Skin of body (tissue), 2 donors: Measurements from ENCODE around the gene LAMB2. TPM values are rescaled to one million over a fixed set of nuclear protein-coding genes. Genes with fewer than 3 reads are reported as not detected.
A peak's percentile ranks its signal among the peaks of the same experiment; 100 is the strongest.

Source experiments
- DNase-seq: peaks from one replicate; lab custom pipeline; 2025; lab: John Stamatoyannopoulos, UW
- total RNA-seq: library from RNA; depleted of rRNA; stranded (reverse); fragments of >200 nt; gene quantifications from one replicate; pipeline ENCODE4 v1.2.3, GENCODE V29; 2014

Gene LAMB2
- total RNA-seq, 1 donor from 2014 or later = 379 TPM

- DNase-seq = no peak
Observed at GRCh38 chr3:49161808-49162530, 29.1 kb upstream of the LAMB2 start.

- DNase-seq = no peak
Observed at GRCh38 chr3:49161197-49161596, 28.3 kb upstream of the LAMB2 start.

DNA sequence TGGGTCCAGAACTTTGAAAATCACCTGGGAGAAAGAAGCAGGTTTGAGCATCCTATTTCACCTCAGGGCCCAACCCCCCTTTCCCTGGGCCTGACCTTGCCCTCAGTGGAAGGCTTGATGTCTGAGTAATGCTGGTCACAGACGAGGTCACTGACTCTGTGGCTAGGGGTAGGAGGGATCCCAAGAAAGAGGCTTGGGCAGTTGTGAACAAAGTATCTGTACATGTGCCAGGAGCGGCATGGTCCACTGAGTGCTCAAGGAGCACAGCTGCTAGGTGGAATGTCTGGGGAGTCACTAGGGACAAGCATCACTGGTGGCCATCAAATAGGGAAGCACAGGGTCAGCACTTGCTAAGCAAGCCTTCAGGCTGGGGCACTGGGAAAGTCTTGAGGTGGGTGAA, 25.9 kb upstream of the LAMB2 start:
- no peak for DNase-seq

DNA sequence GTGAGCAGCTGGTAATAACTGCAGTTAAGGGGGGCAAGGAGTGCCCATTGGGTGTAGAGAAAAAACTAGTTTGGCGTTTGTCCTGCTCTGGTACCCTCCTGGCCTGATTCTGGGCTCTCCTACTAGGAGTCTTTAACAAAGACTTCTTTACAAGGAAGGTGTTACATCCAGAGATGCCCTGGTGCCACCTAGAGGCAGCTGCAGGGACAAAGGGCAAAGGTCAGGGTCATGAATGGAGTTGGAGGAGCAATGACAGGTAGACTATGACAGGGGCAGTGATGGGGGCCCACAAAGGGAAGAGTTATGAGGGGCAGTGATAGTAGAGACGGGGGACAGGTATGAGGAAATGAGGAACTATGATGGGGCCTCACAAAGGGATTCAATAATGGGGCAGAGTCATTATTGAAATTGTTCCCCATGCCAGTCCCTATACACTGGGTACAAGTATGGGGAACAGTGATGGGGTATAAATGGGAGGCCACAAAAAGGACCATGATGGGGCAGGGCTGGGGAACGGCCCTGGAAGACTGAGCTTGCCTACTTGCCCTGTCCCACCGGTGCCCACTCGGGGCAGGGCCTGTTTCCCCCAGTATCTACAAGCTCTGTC, 25.4 kb upstream of the LAMB2 start:
- DNase-seq = no peak

GRCh38 chr3:49157289-49157688, 24.4 kb upstream of the LAMB2 start:
- no peak for DNase-seq

- DNase-seq = no peak
Observed at GRCh38 chr3:49153349-49153912, 20.6 kb upstream of the LAMB2 start.

DNA sequence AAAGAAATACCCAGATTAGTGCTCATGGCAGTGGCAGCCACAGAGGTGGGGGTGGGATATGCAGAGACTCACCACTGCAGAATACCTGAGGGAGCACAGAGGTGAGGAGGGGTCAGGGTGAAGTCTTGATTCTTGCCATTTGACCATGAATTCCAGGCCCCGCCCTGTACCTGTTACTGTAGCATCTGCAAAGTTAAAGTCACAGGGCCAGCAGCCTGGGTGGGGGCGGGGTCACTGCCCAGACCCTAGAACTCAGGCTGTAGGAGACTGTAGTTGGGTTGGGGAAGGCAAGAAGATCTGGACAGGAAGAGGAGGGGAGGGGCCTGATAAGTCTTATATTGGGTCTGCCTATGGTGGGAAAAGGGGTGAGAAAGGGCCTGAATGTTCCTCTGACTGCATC, 18.8 kb upstream of the LAMB2 start:
- no peak for DNase-seq

- no peak for DNase-seq
Observed at GRCh38 chr3:49148159-49148558, 15.3 kb upstream of the LAMB2 start.

DNA sequence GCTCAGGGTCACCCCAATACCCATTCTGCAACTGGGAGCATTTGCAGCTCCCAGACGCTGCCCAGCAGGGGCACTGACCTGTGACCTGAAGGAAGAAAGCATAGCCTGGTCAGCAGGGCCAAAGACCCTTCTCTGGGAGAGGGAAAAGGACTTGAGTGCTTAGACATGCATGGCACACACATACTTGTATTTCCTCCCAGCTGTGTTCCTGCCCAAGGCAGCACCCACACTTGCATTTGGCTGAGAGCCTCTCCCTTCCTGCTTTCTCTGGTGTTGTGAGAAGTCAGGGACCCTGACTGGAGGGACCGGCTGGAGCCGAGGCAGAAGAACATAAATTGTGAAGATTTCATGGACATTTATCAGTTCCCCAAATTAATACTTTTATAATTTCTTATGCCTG, 7.2 kb upstream of the LAMB2 start:
- DNase-seq = no peak

GRCh38 chr3:49135499-49135898, 2.6 kb upstream of the LAMB2 start:
- DNase-seq = no peak

DNA sequence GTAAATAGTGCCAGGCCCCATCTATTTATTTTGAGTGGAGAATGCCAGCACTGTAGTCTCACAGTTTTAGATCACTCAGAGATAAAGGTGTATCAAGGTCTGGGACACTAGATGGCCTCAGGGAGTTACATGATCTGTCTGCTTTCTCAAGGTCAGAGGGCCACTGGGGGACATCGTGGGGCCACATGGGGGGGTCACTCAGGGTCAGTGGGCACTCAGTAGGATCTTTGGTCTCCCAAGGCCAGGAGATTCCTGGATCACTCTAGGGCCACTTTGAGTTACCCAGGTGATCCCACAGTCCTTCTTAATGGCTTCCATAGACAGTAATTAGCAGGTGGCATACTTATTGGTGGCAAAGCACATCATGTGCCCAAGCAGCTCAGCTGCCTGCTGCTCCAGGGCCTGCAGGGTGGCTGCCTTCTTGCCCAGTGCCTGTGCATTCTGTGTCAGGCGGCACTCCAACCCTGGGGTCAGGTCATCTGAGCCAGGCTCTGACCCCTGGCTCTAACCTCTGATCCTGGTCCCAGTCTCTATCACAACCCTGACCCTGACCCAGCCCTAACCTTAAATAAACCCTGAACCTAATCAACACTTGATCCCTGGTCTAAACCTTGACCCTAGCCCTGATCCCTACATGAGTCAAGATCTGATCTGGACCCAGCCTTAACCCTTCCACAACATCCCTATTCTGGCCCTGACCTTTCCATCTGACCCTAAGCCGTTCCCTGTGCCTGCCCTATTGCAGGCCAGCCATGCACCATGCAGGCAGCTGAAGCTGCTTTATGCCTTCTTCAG, 1.8 kb upstream of the LAMB2 start:
- DNase-seq = no peak

GRCh38 chr3:49133226-49133951, 539 bp upstream of the LAMB2 start:
- peak; percentile 87 for DNase-seq

- no peak for DNase-seq
Observed at GRCh38 chr3:49132073-49132436, 795 bp downstream of the LAMB2 start.

GRCh38 chr3:49131576-49131975, 1.3 kb downstream of the LAMB2 start:
- DNase-seq = no peak

DNA sequence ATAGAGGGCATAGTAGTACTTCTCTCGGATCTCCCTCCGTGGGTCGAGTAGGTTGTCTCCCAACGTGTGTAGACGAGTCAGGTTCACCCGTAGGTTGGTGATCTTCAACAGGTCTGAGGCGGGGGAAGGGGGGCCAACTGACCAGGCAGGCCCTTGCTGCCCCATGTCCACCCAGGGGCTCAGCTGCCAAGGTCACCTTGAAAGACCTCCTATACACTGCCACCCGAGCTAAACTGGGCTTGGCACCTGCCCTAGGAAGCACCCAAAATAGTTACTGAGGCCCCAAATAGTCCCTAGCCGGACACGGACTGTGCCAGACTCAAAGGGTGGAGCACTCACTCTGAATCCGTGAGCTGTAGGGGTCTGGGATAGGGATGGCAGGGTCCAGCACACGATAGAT, 1.8 kb downstream of the LAMB2 start:
- no peak for DNase-seq

DNA sequence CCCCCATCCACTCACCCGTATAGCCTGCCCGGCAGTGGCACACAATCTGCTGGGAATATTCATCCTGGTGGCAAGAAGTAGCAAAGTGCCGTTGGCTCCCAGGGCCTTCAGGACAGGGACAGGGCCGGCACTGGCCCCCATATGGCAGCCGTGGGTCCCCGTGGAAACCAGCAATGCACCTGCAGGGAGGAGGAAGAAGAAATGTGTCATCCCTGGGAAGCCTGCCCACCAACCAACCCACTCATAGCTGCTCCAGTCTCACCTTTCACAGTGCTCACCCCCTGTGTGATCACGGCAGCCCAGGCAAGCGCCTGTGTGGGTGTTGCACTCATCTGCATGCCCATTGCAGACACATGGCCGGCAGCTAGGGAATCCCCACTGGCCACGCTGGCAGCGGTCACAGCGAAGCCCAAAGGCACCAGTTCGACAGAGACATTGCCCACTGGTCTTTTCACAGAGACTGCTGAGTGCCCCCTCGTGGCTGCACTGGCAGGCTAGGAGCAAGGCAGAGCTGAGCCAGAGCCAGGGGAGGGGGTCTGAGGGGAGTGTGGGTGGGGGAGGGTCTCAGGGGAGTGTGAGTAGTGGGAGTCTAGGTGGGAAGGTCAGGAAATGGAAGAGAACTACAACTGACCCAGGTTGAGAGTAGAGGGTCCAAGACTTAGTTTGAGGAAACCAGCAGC, 7.7 kb downstream of the LAMB2 start:
- DNase-seq = no peak

- no peak for DNase-seq
Observed at GRCh38 chr3:49124203-49124602, 8.6 kb downstream of the LAMB2 start.

- DNase-seq = no peak
Observed at GRCh38 chr3:49123687-49124086, 9.2 kb downstream of the LAMB2 start.

DNA sequence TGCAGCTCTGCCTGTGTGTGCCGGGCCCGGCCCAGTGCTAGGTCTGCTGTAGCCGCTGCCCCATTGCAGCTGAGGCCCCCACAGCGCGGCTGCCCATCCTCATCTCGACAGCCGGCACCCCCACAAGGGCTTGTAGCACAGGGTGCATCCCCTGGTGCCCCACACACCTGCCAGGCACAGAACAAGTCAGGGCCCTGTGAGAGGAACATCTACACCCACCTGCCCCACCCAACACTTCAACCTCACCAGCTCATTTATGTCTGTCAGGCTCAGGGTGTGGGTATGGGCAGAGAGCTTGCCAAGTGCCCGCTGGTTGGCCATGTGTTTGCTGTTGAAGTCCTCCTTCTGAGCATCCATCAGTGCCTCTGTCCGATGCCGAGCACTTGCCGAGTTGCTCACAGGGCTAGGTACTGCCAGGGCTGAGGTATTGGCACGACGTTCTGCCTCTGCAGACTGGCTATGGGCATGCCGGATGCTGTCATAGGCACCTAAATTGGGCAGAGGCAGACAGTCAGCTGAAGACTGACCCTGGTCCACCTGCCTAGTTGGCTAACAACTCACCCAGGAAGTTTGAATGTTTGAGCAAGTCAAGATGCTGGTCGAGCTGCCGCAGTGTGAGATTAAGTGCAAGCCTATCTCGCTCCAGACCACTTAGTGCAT, 9.8 kb downstream of the LAMB2 start:
- no peak for DNase-seq

- no peak for DNase-seq
Observed at GRCh38 chr3:49122451-49122850, 10.4 kb downstream of the LAMB2 start.

GRCh38 chr3:49122022-49122421, 10.8 kb downstream of the LAMB2 start:
- no peak for DNase-seq
